PC-3 (cell line): ENCODE measurements around the gene DOCK1. TPM values are rescaled to one million over a fixed set of nuclear protein-coding genes. Genes with fewer than 3 reads are reported as not detected.

Experiments
- ATAC-seq: fragments of 200-7000 bp; cut with Tn5 transposase; 2 replicates; pipeline ENCODE4 v1.9.1; 2020; ENCODE audit warnings: mild to moderate bottlenecking, moderate library complexity
- BruUV-seq: library from RNA; stranded (reverse); fragments of 400-500 nt; replicated peaks from 2 replicates; lab custom pipeline; 2021; lab: Mats Ljungman, UMichigan
- CTCF ChIA-PET: fragments of 300-600 bp; sonication (Branson Sonifier 250); formaldehyde crosslinking; loops from one replicate; lab custom pipeline; 2022; ENCODE audit warnings: antibody characterized with exemption; lab: Charles Lee
- POLR2A ChIA-PET: fragments of 300-600 bp; sonication (Branson Sonifier 250); formaldehyde crosslinking; loops from one replicate; lab custom pipeline; 2022; ENCODE audit warnings: antibody characterized with exemption; ENCODE audit not compliant: unreplicated experiment; lab: Charles Lee
- DNase-seq: peaks from one replicate; pipeline ENCODE4 v3.0.0-alpha.2; 2015
- H2AFZ ChIP-seq: fragments of 300-600 bp; sonication (generic); 2 replicates; pipeline ENCODE4 v1.6.0; 2016; ENCODE audit warnings: antibody characterized with exemption, low read length
- H3F3A ChIP-seq: fragments of 300-600 bp; sonication (generic); one replicate; pipeline ENCODE4 v1.6.0; 2017; ENCODE audit warnings: antibody characterized with exemption, low read length, control low read depth, mild to moderate bottlenecking; ENCODE audit not compliant: unreplicated experiment
- H3K27ac ChIP-seq: fragments of 300-600 bp; sonication (generic); 2 replicates; pipeline ENCODE4 v1.5.1; 2016; ENCODE audit warnings: mild to moderate bottlenecking, low read length
- H3K27me3 ChIP-seq: fragments of 300-600 bp; sonication (generic); 2 replicates; pipeline ENCODE4 v1.6.1; 2016; ENCODE audit warnings: low read length, mixed read lengths
- H3K36me3 ChIP-seq: fragments of 300-600 bp; sonication (generic); 2 replicates; pipeline ENCODE4 v1.6.1; 2016; ENCODE audit warnings: low read depth, mixed run types, low read length, mixed read lengths
- H3K4me1 ChIP-seq: fragments of 300-600 bp; sonication (generic); 2 replicates; pipeline ENCODE4 v1.5.1; 2016; ENCODE audit warnings: low read length; ENCODE audit not compliant: insufficient read depth
- H3K4me2 ChIP-seq: fragments of 300-600 bp; sonication (generic); 2 replicates; pipeline ENCODE4 v1.6.0; 2016; ENCODE audit warnings: low read length
- H3K4me3 ChIP-seq: fragments of 300-600 bp; sonication (generic); 2 replicates; pipeline ENCODE4 v1.5.1; 2016; ENCODE audit warnings: mild to moderate bottlenecking, low read length, mixed read lengths
- H3K79me2 ChIP-seq: fragments of 300-600 bp; sonication (generic); 2 replicates; pipeline ENCODE4 v1.6.1; 2017; ENCODE audit warnings: low read length, mixed read lengths
- H3K9ac ChIP-seq: fragments of 300-600 bp; sonication (generic); 2 replicates; pipeline ENCODE4 v1.6.0; 2016; ENCODE audit warnings: mild to moderate bottlenecking, low read length
- H3K9me2 ChIP-seq: fragments of 300-600 bp; sonication (generic); replicated peaks from 2 replicates; pipeline ENCODE4 v1.6.1; 2016; ENCODE audit warnings: mixed run types, low read length, mixed read lengths
- H3K9me3 ChIP-seq: fragments of 300-600 bp; sonication (generic); 2 replicates; pipeline ENCODE4 v1.6.1; 2016; ENCODE audit warnings: low read length, mixed read lengths
- H4K20me1 ChIP-seq: fragments of 300-600 bp; sonication (generic); 2 replicates; pipeline ENCODE4 v1.6.1; 2016; ENCODE audit warnings: low read length, mixed read lengths
- CTCF ChIP-seq: fragments of 300-600 bp; sonication (generic); conservative IDR thresholded peaks from 2 replicates; pipeline ENCODE4 v1.5.1; 2017; ENCODE audit warnings: antibody characterized with exemption, low read depth, mild to moderate bottlenecking, low read length
- EZH2 ChIP-seq: fragments of 300-600 bp; sonication (generic); IDR thresholded peaks from one replicate; pipeline ENCODE4 v1.6.1; 2017; ENCODE audit warnings: antibody characterized with exemption, mild to moderate bottlenecking, low read length; ENCODE audit not compliant: unreplicated experiment
- EZH2phosphoT487 ChIP-seq: fragments of 300-600 bp; sonication (generic); IDR thresholded peaks from 2 replicates; pipeline ENCODE4 v1.6.1; 2018; ENCODE audit warnings: mild to moderate bottlenecking, antibody characterized with exemption, low read length, borderline replicate concordance
- intact Hi-C: fragments of 100-400 bp; cut with micrococcal nuclease; formaldehyde crosslinking; loops from 2 replicates; pipeline ENCODE4 v1.9.0; 2023
- total RNA-seq: library from RNA; depleted of rRNA; stranded (reverse); fragments of >200 nt; gene quantifications from 2 replicates; pipeline ENCODE4 v1.2.3, GENCODE V29; 2014

DOCK1 gene
- total RNA-seq, 1 experiment from 2014 or later = 34.3 TPM

GRCh38 chr10:126893206-126893605 lies 12.0 kb upstream of the DOCK1 start:
- Histone ChIP-seq H3K4me3 (no peak overlapping the region), H3K79me2 (no peaks in the 10 kb centered on the region), H3F3A (no peaks in the 10 kb centered on the region), H3K4me2 (no peak overlapping the region), H3K36me3 (no peaks in the 10 kb centered on the region), H2AFZ (no peak overlapping the region), H3K9me3 (no peaks in the 10 kb centered on the region), H3K27ac (no peak overlapping the region), H3K27me3 (no peaks in the 10 kb centered on the region), H3K9me2 (no peaks in the 10 kb centered on the region), H3K4me1 (peaks cover 7% of the 10 kb centered on the region; the same call in 1 of the 2 replicates), H4K20me1 (no peaks in the 10 kb centered on the region), H3K9ac (no peak overlapping the region)
- ATAC-seq (no peak), DNase-seq (no peak)
- BruUV-seq = no TSS peak
- TF ChIP-seq CTCF = no peak
- TF ChIP-seq EZH2 = no peak
- no peak for TF ChIP-seq EZH2phosphoT487
- ChIA-PET CTCF (interaction anchor here (0.6 kb wide), 1 partner anchor 134 kb away, joined by 3 read pairs; no protein-coding TSS in a partner anchor), POLR2A (no interaction called here)
- intact Hi-C loops = no loop called here

GRCh38 chr10:126893841-126894240 lies 11.4 kb upstream of the DOCK1 start:
- Histone ChIP-seq H3K36me3 (no peaks in the 10 kb centered on the region), H3K4me3 (no peak overlapping the region), H2AFZ (no peak overlapping the region), H3K27ac (no peak overlapping the region), H4K20me1 (no peaks in the 10 kb centered on the region), H3K4me2 (no peak overlapping the region), H3K9me3 (no peaks in the 10 kb centered on the region), H3K4me1 (peaks cover 7% of the 10 kb centered on the region; the same call in 1 of the 2 replicates), H3K79me2 (no peaks in the 10 kb centered on the region), H3K9ac (no peak overlapping the region), H3F3A (no peaks in the 10 kb centered on the region), H3K27me3 (no peaks in the 10 kb centered on the region), H3K9me2 (no peaks in the 10 kb centered on the region)
- DNase-seq = no peak
- TF ChIP-seq EZH2 (no peak), EZH2phosphoT487 (no peak), CTCF (no peak)
- BruUV-seq = no TSS peak
- ChIA-PET POLR2A (no interaction called here), CTCF (no interaction called here)
- intact Hi-C loops = no loop called here
- no peak for ATAC-seq

GRCh38 chr10:126895214-126895781 lies 9.9 kb upstream of the DOCK1 start:
- no peaks in the 10 kb centered on the region for H3K27me3 ChIP-seq
- BruUV-seq = no TSS peak
- POLR2A ChIA-PET = no interaction called here

More at GRCh38 chr10:126895214-126895781, 9.9 kb upstream of the DOCK1 start:
- no peaks in the 10 kb centered on the region for H3K36me3 ChIP-seq
- TF ChIP-seq CTCF = no peak
- no peak for TF ChIP-seq EZH2
- no peak for TF ChIP-seq EZH2phosphoT487
- DNase-seq (peak; percentile 36), ATAC-seq (no peak)
- no peaks in the 10 kb centered on the region for H3F3A ChIP-seq
- no peak overlapping the region for H3K4me3 ChIP-seq
- no peak overlapping the region for H3K9ac ChIP-seq
- no peaks in the 10 kb centered on the region for H3K9me2 ChIP-seq
- H4K20me1 ChIP-seq = no peaks in the 10 kb centered on the region
- H3K27ac ChIP-seq = no peak overlapping the region
- H3K4me2 ChIP-seq = no peak overlapping the region
- no peaks in the 10 kb centered on the region for H3K9me3 ChIP-seq
- CTCF ChIA-PET = no interaction called here
- H3K4me1 ChIP-seq = peaks cover 7% of the 10 kb centered on the region; the same call in 1 of the 2 replicates
- no peaks in the 10 kb centered on the region for H3K79me2 ChIP-seq
- intact Hi-C loops = no loop called here
- no peak overlapping the region for H2AFZ ChIP-seq
